ENCODE results near the gene TRAPPC12.

The TRAPPC12 gene

GRCh38 chr2:3418766-3419404, 39.4 kb downstream of the TRAPPC12 start:
- Histone ChIP-seq H4K20me1 (ENCODE audit: insufficient read depth, low read length) (peaks cover 24% of the 10 kb centered on the region), H3K27ac (ENCODE audit: low read length) (no peak overlapping the region), H3K4me1 (ENCODE audit: insufficient read depth, low read length) (no peaks in the 10 kb centered on the region), H3K9ac (ENCODE audit: low read depth, low read length) (no peak overlapping the region), H3K27me3 (ENCODE audit: insufficient read depth, low read length, poor library complexity) (no peaks in the 10 kb centered on the region), H3K9me3 (ENCODE audit: insufficient read depth, low read length, severe bottlenecking) (no peaks in the 10 kb centered on the region), H3K4me3 (ENCODE audit: low read depth in 1 of 2, low read length in 2 of 2) (no peak overlapping the region), H3K36me3 (ENCODE audit: insufficient read depth, low read length) (peaks cover 70% of the 10 kb centered on the region), H2AFZ (ENCODE audit: low read depth, low read length) (no peak overlapping the region), H3K4me2 (ENCODE audit: insufficient read depth, low read length) (no peak overlapping the region), H3K79me2 (ENCODE audit: insufficient read depth, low read length) (no peaks in the 10 kb centered on the region)
- ATAC-seq (ENCODE audit: insufficient read depth, low read depth) (no peak), DNase-seq (no peak)
- TF ChIP-seq, protein P1, sequence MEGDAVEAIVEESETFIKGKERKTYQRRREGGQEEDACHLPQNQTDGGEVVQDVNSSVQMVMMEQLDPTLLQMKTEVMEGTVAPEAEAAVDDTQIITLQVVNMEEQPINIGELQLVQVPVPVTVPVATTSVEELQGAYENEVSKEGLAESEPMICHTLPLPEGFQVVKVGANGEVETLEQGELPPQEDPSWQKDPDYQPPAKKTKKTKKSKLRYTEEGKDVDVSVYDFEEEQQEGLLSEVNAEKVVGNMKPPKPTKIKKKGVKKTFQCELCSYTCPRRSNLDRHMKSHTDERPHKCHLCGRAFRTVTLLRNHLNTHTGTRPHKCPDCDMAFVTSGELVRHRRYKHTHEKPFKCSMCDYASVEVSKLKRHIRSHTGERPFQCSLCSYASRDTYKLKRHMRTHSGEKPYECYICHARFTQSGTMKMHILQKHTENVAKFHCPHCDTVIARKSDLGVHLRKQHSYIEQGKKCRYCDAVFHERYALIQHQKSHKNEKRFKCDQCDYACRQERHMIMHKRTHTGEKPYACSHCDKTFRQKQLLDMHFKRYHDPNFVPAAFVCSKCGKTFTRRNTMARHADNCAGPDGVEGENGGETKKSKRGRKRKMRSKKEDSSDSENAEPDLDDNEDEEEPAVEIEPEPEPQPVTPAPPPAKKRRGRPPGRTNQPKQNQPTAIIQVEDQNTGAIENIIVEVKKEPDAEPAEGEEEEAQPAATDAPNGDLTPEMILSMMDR (IDR thresholded peaks at IDR 0.05; ENCODE audit: borderline replicate concordance, extremely low read depth, low read length, poor library complexity, severe bottlenecking): no peak
- no peak for TF ChIP-seq EZH2 (IDR thresholded peaks at IDR 0.05; ENCODE audit: borderline replicate concordance, low read depth, low read length, severe bottlenecking)

DNA sequence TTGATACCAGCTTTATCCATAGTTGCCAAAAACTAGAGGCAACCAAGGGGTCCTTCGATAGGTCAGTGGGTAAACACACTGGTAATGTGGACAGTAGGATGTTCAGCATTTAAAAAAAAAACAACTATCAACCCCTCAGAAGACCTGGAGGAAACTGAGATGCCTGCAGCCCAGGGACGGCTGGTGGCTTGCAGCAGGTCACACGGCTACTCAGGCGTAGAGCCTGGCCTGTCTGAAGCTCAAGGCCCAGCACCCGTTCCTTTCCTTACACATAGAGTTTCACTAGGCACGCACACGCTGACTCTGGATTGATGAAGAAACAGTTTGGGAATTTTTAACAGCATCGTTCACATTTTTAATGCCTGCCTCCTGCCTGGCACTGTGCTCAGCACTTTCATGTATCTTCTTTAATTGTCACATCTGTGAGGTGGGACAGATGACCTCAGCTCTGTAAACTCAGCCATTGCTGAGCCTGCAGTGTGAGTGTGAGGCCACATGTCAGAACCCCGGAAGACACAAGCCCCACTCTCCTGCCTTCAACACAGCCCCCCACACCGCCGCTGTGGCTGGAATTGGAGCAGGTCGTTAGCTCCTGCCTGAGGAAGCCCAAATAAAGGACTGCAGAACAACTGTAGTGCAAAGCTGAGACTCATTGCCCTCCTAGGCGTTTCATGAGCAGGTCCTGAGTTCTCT, 40.7 kb downstream of the TRAPPC12 start:
- H3K27me3 ChIP-seq (ENCODE audit: insufficient read depth, low read length, poor library complexity): no peaks in the 10 kb centered on the region
- ATAC-seq (ENCODE audit: insufficient read depth, low read depth) (no peak), DNase-seq (no peak)
- TF ChIP-seq, protein P1 (IDR thresholded peaks at IDR 0.05; ENCODE audit: borderline replicate concordance, extremely low read depth, low read length, poor library complexity, severe bottlenecking): no peak
- TF ChIP-seq EZH2 (IDR thresholded peaks at IDR 0.05; ENCODE audit: borderline replicate concordance, low read depth, low read length, severe bottlenecking): no peak
- no peak overlapping the region for H3K4me3 ChIP-seq (ENCODE audit: low read depth in 1 of 2, low read length in 2 of 2)
- H3K9me3 ChIP-seq (ENCODE audit: insufficient read depth, low read length, severe bottlenecking): no peaks in the 10 kb centered on the region
- H3K4me2 ChIP-seq (ENCODE audit: insufficient read depth, low read length): no peak overlapping the region
- no peaks in the 10 kb centered on the region for H3K79me2 ChIP-seq (ENCODE audit: insufficient read depth, low read length)
- peaks cover 68% of the 10 kb centered on the region for H3K36me3 ChIP-seq (ENCODE audit: insufficient read depth, low read length)
- H3K27ac ChIP-seq (ENCODE audit: low read length): no peak overlapping the region
- no peak overlapping the region for H2AFZ ChIP-seq (ENCODE audit: low read depth, low read length)
- H4K20me1 ChIP-seq (ENCODE audit: insufficient read depth, low read length): peaks cover 24% of the 10 kb centered on the region
- no peak overlapping the region for H3K9ac ChIP-seq (ENCODE audit: low read depth, low read length)
- H3K4me1 ChIP-seq (ENCODE audit: insufficient read depth, low read length): no peaks in the 10 kb centered on the region

DNA sequence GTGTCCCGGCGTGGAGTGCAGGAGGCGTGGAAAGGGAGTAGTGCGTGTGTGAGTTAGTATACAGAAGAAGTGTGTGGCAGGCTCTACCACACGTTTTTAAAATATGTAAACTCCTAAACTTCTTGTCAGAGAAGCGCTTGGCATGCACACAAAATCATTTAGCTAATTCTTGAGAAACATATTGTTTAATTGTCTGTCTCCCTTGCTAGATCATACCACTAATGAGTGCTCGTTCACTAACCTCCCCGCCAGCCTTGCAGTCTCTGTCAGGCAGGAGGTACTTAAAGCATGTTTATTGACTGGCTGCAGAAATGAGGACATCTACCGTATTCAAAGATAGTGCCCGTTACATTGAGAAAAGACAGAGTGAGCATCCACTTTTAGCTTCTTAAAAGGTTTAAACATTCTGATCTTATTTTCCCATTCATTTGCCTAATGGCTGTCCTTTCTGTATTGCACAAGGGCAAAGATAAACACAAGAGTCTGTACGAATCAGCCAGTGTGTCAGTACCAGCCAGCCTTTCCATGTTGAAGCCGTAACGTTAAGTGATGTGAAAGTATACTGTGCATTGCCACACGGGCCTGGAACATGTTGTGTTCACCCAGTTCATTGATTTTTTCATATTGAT, 41.4 kb downstream of the TRAPPC12 start:
- Histone ChIP-seq H3K4me1 (ENCODE audit: insufficient read depth, low read length) (no peaks in the 10 kb centered on the region), H3K27me3 (ENCODE audit: insufficient read depth, low read length, poor library complexity) (no peaks in the 10 kb centered on the region), H4K20me1 (ENCODE audit: insufficient read depth, low read length) (peaks cover 24% of the 10 kb centered on the region), H3K36me3 (ENCODE audit: insufficient read depth, low read length) (peaks cover 73% of the 10 kb centered on the region), H3K9ac (ENCODE audit: low read depth, low read length) (no peak overlapping the region), H3K9me3 (ENCODE audit: insufficient read depth, low read length, severe bottlenecking) (no peaks in the 10 kb centered on the region), H3K27ac (ENCODE audit: low read length) (no peak overlapping the region), H3K4me3 (ENCODE audit: low read depth in 1 of 2, low read length in 2 of 2) (no peak overlapping the region), H3K4me2 (ENCODE audit: insufficient read depth, low read length) (no peak overlapping the region), H2AFZ (ENCODE audit: low read depth, low read length) (no peak overlapping the region), H3K79me2 (ENCODE audit: insufficient read depth, low read length) (no peaks in the 10 kb centered on the region)
- TF ChIP-seq, protein P1 (IDR thresholded peaks at IDR 0.05; ENCODE audit: borderline replicate concordance, extremely low read depth, low read length, poor library complexity, severe bottlenecking): no peak
- no peak for TF ChIP-seq EZH2 (IDR thresholded peaks at IDR 0.05; ENCODE audit: borderline replicate concordance, low read depth, low read length, severe bottlenecking)
- no peak for ATAC-seq (ENCODE audit: insufficient read depth, low read depth)
- no peak for DNase-seq

Measured in DND-41 (cell line).